ENCODE measurements around the gene AOC1.

The AOC1 gene

GRCh38 chr7:150835019-150835418 is 17.3 kb upstream of the AOC1 start:
- no peak for DNase-seq

GRCh38 chr7:150835702-150836280 is 16.5 kb upstream of the AOC1 start:
- no peak for DNase-seq

GRCh38 chr7:150838965-150839650 is 13.2 kb upstream of the AOC1 start:
- no peak for DNase-seq

- DNase-seq, result no peak
These were observed 10.3 kb upstream of the AOC1 start for GRCh38 chr7:150842018-150842417.

- no peak for DNase-seq
These were observed 9.6 kb upstream of the AOC1 start for GRCh38 chr7:150842716-150843115.

GRCh38 chr7:150845421-150845861 is 6.9 kb upstream of the AOC1 start:
- DNase-seq, result no peak

GRCh38 chr7:150846291-150847115 is 5.8 kb upstream of the AOC1 start:
- DNase-seq, result no peak

GRCh38 chr7:150847536-150847935 is 4.8 kb upstream of the AOC1 start:
- DNase-seq, result no peak

- DNase-seq, result no peak
These were observed 4.2 kb upstream of the AOC1 start for GRCh38 chr7:150848111-150848510.

- no peak for DNase-seq
These were observed 3.7 kb upstream of the AOC1 start for GRCh38 chr7:150848561-150849115.

GRCh38 chr7:150849204-150849775 is 3.0 kb upstream of the AOC1 start:
- no peak for DNase-seq

- DNase-seq, result no peak
These were observed 2.0 kb upstream of the AOC1 start for GRCh38 chr7:150850273-150850672.

- no peak for DNase-seq
These were observed 586 bp upstream of the AOC1 start for GRCh38 chr7:150851492-150852370.

GRCh38 chr7:150854066-150855000 is 2.0 kb downstream of the AOC1 start:
- no peak for DNase-seq

GRCh38 chr7:150855046-150855445 is 2.7 kb downstream of the AOC1 start:
- no peak for DNase-seq

- no peak for DNase-seq
These were observed 3.4 kb downstream of the AOC1 start for GRCh38 chr7:150855476-150856302.

- no peak for DNase-seq
These were observed 4.3 kb downstream of the AOC1 start for GRCh38 chr7:150856303-150857275.

GRCh38 chr7:150857276-150858055 is 5.1 kb downstream of the AOC1 start:
- DNase-seq, result no peak
